Activated naive CD4-positive, alpha-beta T cell treated with anti-CD3 and anti-CD28 coated beads for 36 hours (primary cell): ENCODE measurements around the gene POLE. TPM values are rescaled to one million over a fixed set of nuclear protein-coding genes. Genes with fewer than 3 reads are reported as not detected.

Experiments
- CTCF ChIA-PET: fragments of 350-600 bp; sonication (Branson Sonifier 250); formaldehyde crosslinking; loops from one replicate; lab custom pipeline; 2021; ENCODE audit warnings: antibody characterized with exemption; lab: Charles Lee
- DNase-seq: peaks from one replicate; pipeline ENCODE4 v3.0.0-alpha.2; 2020
- H3K27ac Mint-ChIP-seq: one replicate; pipeline ENCODE4 v1.8.0; 2021; ENCODE audit warnings: mild to moderate bottlenecking, mixed read lengths
- H3K27me3 Mint-ChIP-seq: one replicate; pipeline ENCODE4 v1.8.0; 2021; ENCODE audit warnings: low read depth, mixed read lengths
- H3K36me3 Mint-ChIP-seq: one replicate; pipeline ENCODE4 v1.8.0; 2021; ENCODE audit warnings: low read depth, mixed read lengths
- H3K4me1 Mint-ChIP-seq: one replicate; pipeline ENCODE4 v1.8.0; 2021; ENCODE audit warnings: low read depth, mixed read lengths
- H3K4me3 Mint-ChIP-seq: one replicate; pipeline ENCODE4 v1.8.0; 2021; ENCODE audit warnings: mild to moderate bottlenecking, moderate library complexity, mixed read lengths
- H3K9me3 Mint-ChIP-seq: one replicate; pipeline ENCODE4 v1.8.0; 2021; ENCODE audit warnings: mixed read lengths
- intact Hi-C: fragments of 100-400 bp; cut with micrococcal nuclease; formaldehyde crosslinking; loops from one replicate; pipeline ENCODE4 v1.15.1; 2023
- total RNA-seq, 2 experiments: library from RNA; stranded (reverse); gene quantifications; one replicate each; pipeline ENCODE4 v1.2.3, GENCODE V29; 2021

Gene POLE
- total RNA-seq, 2 experiments from 2014 or later: 118 to 121 TPM

DNA sequence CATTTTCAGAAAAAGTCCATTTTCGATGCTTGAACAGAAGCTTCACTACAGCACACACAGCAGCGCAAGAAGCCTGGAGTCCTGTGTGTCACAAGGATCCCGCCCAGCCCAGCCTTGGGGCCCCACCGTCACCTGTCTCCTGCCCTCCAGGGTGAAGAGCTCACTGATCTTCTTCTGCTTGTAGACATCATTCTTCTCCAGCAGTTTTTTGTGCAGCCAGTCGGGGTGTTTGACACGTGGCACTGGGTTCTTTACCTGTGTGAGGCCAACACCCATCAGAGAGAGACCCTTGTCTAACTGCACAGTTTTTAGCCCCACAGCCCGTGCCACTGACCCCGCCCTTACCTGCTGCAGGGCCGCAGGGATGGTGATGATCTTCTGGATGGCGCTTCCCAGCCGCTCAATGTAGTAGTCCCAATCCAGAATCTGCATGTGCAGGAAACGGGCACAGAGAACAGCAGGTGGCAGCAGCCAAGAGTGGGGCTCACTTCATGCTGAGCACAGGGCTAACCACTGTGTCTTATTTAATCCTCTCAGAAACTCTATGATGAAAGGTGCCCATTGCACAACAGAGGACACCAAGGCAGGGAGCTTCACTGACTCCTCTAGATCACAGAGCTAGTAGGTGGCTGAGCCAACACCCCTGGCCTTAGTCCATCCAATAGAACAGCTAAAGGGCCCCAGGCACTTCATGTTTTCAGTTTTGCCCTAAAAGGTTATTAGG, 30.0 kb downstream of the POLE start:
- Mint-ChIP-seq H3K4me1 (peaks cover 14% of the 10 kb centered on the region), H3K9me3 (no peaks in the 10 kb centered on the region), H3K36me3 (peaks cover 63% of the 10 kb centered on the region), H3K4me3 (no peak overlapping the region), H3K27me3 (no peaks in the 10 kb centered on the region), H3K27ac (no peak overlapping the region)
- CTCF ChIA-PET: interaction anchor here (1.5 to 2.5 kb wide), 2 partner anchors 12 to 19 kb away, joined by 3 to 7 read pairs; no protein-coding TSS in a partner anchor
- intact Hi-C loops: no loop called here
- no peak for DNase-seq

DNA sequence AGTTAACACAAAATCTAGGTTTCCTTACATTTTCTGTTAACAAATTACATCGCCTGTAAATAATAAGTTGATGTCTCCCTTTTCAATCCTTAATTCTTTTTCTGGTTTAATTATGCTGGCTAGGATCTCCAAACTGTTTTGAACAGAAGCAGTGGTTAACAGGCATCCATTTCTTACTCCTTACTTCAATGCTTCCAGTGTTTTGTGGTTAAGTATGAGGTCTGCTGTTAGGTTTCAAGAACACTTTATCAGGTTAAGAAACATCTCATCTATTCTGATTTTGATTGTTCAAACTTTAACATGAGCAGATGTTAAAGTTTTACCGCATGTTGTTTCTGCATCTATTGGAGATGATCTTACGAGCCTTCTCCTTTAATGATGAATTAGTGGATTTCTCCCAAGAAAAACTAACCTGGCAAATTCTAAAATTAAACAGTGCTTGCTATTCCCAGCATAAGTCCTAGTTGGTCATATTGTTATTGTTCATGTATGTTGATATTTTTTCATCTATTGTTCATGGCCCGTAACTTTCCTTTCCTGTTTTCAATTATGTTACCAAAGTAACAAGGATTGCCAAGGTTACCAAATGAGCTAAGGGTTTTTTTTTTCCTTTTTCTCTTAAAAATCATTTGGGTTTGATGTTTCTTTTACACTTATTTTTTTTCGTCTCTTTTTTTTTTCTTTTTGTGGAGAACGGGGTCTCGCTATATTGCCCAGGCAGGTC, 33.4 kb downstream of the POLE start:
- intact Hi-C loops: no loop called here
- H3K9me3 Mint-ChIP-seq: no peaks in the 10 kb centered on the region

DNA sequence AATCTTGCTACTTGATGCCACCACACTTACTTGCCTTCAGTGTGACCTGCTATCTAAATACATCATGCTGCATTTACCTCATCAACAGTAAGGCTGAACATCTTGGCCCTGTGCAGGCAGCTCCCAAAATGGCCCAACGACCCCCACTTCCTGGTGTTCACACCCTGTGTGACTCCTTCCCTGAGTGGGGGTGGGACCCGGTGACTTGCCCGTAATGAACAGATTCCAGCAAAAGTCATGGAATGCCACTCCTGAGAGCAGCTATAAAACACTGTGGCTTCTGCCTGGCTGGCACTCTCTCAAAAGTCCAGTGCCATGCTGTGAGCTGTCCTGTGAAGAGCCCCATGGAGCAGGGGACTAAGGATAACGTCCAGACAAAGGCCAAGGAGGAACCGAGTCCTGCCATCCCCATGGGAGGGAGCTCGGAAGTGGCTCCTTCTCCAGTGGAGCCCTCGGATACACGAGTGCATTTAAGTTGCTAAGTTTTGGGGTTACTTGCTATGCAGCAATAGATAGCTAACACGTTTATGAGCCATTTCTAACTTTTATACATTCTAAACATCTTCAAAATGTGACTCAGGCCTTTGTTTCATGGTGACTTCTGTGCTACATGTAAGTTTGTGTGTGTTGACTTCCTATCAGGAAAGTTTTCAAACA, 35.6 kb downstream of the POLE start:
- intact Hi-C loops: no loop called here
- Mint-ChIP-seq H3K4me3 (no peak overlapping the region), H3K9me3 (no peaks in the 10 kb centered on the region), H3K36me3 (peaks cover 47% of the 10 kb centered on the region), H3K4me1 (no peaks in the 10 kb centered on the region), H3K27me3 (no peaks in the 10 kb centered on the region), H3K27ac (no peak overlapping the region)
- no peak for DNase-seq
- CTCF ChIA-PET: interaction anchor here (0.6 kb wide), 1 partner anchor 12 kb away, joined by 5 read pairs; no protein-coding TSS in a partner anchor

More for the DNA sequence above, 33.4 kb downstream of the POLE start:
- Mint-ChIP-seq H3K27ac (no peak overlapping the region), H3K27me3 (no peaks in the 10 kb centered on the region), H3K36me3 (peaks cover 51% of the 10 kb centered on the region), H3K4me1 (no peaks in the 10 kb centered on the region), H3K4me3 (no peak overlapping the region)
- no peak for DNase-seq
- CTCF ChIA-PET: no interaction called here

DNA sequence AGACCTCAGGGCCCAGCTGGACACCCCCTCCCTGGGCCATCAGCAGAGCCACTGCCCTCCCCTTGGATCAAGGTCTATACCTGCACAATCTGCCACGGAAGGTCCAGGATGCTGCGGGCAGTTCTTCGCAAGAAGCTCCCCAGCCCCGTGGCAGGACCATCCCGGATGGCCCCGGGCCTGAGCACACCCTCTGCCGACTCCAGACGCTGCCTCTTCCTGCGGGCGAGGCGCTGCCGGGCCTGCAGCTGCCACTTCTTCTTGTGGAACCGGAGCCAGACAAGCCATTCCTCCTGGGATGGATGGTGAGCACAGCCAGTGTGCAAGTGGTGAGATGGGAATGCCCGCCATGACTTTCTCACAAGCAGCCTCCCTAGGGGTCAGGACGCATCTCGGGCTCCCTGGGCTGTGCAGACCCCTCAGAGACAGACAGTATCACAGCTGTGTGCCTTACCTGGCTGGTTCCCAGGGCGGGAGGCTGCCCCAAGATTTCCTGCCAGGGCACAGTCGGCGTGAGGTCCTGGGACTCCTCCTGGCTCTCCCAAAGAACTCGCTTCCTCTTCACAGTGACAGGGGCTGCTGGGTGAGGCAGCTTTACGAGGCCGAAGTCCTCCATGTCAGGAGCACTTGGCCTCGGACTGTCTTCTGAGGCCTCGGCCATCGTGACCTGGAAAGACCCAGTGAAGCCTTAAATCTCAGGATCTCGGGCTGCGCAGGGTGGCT, 37.8 kb downstream of the POLE start:
- Mint-ChIP-seq H3K36me3 (peaks cover 49% of the 10 kb centered on the region), H3K27me3 (no peaks in the 10 kb centered on the region)

DNA sequence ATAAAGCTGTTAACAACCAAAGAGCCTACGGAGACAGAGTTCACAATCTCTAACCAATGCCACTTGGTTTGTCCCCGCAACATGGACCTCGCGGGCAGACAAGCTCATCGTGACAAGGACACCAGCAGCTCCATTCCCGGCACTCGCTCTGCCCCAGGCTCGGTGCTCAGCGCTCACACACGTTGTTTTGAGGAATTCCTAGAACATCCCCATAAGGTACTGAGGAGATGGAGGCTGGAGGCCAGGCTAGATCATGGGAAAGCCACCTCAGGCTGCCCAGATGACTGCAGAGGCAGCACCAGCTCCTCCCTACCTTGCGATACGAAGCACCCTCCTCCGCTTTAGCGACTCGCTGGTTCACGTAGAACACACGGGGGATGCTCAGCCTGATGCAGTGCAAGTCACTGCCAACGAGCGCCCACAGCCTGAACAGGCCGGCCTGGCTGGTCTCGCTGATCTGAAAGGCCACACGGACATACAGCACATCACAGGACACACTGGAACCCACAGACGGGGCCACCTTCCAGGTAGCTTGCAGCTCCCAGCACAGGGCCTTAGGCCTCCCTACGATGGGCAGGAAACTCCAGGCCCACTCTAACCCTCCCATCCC, 38.4 kb downstream of the POLE start:
- DNase-seq: no peak
- intact Hi-C loops: no loop called here
- no peaks in the 10 kb centered on the region for H3K9me3 Mint-ChIP-seq
- H3K4me3 Mint-ChIP-seq: no peak overlapping the region
- no peak overlapping the region for H3K27ac Mint-ChIP-seq
- H3K36me3 Mint-ChIP-seq: peaks cover 47% of the 10 kb centered on the region
- CTCF ChIA-PET: interaction anchor here (1.4 kb wide), 1 partner anchor 12 kb away, joined by 3 read pairs; no protein-coding TSS in a partner anchor
- no peaks in the 10 kb centered on the region for H3K4me1 Mint-ChIP-seq
- no peaks in the 10 kb centered on the region for H3K27me3 Mint-ChIP-seq

More for the DNA sequence above, 37.8 kb downstream of the POLE start:
- intact Hi-C loops: no loop called here
- H3K4me3 Mint-ChIP-seq: no peak overlapping the region
- CTCF ChIA-PET: interaction anchor here (1.4 kb wide), 1 partner anchor 12 kb away, joined by 3 read pairs; no protein-coding TSS in a partner anchor
- H3K4me1 Mint-ChIP-seq: no peaks in the 10 kb centered on the region
- DNase-seq: no peak
- no peak overlapping the region for H3K27ac Mint-ChIP-seq
- no peaks in the 10 kb centered on the region for H3K9me3 Mint-ChIP-seq

DNA sequence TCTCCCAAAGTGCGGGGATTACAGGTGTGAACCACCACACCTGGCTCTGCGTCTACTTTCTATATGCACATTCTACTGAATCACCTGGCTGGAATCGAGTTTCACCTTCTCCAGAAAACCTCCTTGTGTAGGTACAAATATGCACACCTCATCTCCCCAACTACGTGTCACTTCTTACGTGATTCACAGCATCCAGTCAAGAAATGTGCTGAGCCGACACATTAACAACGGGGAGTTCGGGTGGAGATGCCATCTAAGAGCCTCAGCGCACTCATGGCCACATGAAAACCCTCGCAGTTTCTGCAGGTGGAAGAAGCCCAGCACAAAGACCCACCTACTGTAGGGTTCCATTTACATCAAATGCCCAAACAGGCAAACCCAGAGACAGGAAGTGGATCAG, 39.3 kb downstream of the POLE start:
- no peak overlapping the region for H3K27ac Mint-ChIP-seq
- CTCF ChIA-PET: no interaction called here

DNA sequence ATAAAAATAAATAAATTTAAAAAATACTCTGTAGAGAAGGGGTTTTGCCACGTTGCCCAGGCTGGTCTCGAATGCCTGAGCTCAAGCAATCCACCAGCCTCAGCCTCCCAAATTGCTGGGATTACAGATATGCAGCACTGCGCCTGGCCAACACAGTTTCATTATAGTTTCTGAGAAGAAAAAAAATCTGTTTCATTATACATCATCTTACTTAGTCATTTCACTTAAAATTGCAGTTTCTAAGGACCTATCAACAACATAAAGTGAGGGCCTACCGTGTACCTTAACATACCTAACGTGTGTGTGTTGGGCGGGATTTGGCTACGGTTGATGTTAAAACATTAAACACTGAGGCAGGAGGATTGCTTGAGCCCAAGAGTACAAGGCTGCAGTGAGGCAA, 40.3 kb downstream of the POLE start:
- Mint-ChIP-seq H3K36me3 (peaks cover 38% of the 10 kb centered on the region), H3K4me3 (no peak overlapping the region), H3K27me3 (no peaks in the 10 kb centered on the region), H3K4me1 (no peaks in the 10 kb centered on the region), H3K27ac (no peak overlapping the region), H3K9me3 (no peaks in the 10 kb centered on the region)
- no peak for DNase-seq
- intact Hi-C loops: no loop called here
- CTCF ChIA-PET: no interaction called here

More for the DNA sequence above, 39.3 kb downstream of the POLE start:
- H3K4me1 Mint-ChIP-seq: no peaks in the 10 kb centered on the region
- no peak for DNase-seq
- H3K9me3 Mint-ChIP-seq: no peaks in the 10 kb centered on the region
- H3K27me3 Mint-ChIP-seq: no peaks in the 10 kb centered on the region
- intact Hi-C loops: no loop called here
- peaks cover 45% of the 10 kb centered on the region for H3K36me3 Mint-ChIP-seq
- no peak overlapping the region for H3K4me3 Mint-ChIP-seq

DNA sequence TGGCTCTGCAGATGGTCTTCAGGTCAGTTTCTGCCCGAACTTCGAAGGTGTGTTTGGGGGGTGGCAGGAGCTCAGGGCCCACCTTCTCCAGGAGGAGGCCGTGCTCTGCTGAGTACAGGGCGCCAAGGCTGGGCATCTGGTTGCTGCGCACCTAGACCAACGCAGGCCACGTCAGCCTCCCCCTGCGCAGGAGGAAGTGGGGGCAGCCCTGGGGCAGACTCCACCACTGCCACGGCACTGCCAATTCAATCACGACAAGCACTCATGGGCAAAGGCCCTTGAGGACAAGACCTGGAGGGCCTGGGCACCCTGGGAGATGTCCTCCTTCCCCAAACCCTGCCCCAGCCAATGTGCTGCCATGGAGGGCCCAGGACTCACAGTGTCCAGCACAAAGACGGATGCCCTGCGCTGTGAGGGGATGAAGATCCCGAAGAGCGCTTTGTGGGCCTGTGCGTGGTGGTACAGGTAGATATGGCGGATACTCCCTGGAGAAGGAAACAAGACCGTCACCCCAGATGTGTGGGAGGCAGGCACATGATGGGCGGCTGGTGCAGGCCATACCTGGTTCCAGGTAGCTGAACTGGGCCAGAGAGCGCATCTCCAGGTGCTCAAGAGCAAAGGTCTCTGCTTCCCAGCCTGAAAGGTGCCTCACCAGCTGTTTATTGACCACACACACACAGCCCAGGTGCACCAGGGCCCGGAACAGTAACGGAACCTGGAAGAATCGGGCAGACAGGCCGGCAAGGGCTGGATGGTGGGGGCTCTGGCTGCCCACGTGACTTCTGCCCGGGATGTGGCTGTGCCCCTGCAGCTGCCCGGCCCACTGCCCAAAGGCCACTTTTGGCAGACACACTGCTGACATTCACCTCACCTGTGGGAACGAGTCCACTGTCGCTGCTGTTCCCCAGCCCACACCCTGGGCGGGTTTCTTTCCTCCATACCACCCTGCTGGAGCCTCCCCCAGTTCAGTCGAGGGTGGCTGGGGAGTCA, 44.0 kb downstream of the POLE start:
- H3K27ac Mint-ChIP-seq: no peak overlapping the region
- no peak overlapping the region for H3K4me3 Mint-ChIP-seq
- H3K4me1 Mint-ChIP-seq: no peaks in the 10 kb centered on the region
- CTCF ChIA-PET: no interaction called here
- no peak for DNase-seq
- H3K9me3 Mint-ChIP-seq: no peaks in the 10 kb centered on the region
- no peaks in the 10 kb centered on the region for H3K27me3 Mint-ChIP-seq
- H3K36me3 Mint-ChIP-seq: peaks cover 50% of the 10 kb centered on the region
- intact Hi-C loops: no loop called here

DNA sequence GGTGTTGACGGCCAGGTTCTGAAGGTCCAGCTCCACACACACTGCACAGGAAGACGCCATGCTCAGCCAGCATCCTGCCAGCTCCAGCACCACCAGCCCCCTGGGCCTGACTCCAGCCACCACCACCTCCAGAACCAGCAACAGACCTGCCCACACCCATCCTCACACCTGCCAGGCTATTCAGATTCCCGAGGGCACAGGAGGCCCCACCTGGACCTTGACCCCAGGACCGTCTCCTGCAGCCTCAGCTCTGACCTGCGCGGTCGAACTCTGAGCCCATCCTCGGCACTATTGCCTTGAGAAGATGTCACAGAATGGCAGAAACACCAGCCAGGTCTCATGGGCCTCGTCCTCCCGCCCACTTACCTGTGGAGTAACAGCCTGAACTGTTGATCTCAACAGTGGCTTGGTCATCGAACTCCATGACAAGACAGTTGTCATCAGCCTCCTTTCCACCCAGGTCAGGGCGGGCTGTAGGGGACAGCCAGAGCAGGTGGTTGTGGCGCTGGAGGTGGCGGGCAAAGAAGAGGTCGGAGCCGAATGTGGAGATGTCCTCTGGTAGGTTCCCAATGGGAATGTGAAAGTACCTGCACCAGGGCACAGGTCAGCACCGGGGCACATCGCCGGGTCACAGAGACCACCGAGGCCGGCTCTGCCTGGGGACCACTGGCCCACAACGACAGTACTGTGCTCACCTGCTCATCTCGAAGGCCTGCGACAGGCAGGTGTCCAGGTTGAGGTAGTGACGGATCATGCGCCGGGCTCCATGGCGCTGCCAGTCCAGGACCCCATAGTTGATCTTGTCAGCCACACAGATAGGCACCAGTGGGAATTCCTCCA, 45.1 kb downstream of the POLE start:
- CTCF ChIA-PET: no interaction called here
- H3K27ac Mint-ChIP-seq: no peak overlapping the region
- DNase-seq: no peak

DNA sequence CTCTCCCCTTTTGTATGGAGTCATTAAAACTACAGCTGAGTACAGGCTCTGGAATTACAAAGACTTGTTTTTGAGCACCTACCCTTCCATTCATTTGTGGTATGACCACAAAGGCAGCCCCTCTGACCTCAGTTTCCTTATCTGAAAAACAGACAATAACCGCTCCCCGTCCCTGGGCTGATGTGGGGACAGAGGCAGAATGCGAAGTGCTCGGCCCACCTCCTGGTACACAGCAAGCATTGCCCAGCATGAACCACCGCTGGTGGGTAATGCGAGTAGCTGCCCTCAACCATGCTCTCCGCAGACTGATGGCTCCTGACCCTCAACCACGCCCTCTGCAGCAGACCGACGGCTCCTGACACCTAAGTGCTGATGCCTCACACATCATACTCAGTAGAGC, 46.2 kb downstream of the POLE start:
- DNase-seq: no peak
- Mint-ChIP-seq H3K27me3 (no peaks in the 10 kb centered on the region), H3K36me3 (peaks cover 39% of the 10 kb centered on the region), H3K4me1 (no peaks in the 10 kb centered on the region), H3K4me3 (no peak overlapping the region), H3K9me3 (no peaks in the 10 kb centered on the region), H3K27ac (no peak overlapping the region)
- intact Hi-C loops: no loop called here
- CTCF ChIA-PET: no interaction called here

More for the DNA sequence above, 45.1 kb downstream of the POLE start:
- Mint-ChIP-seq H3K9me3 (no peaks in the 10 kb centered on the region), H3K4me1 (no peaks in the 10 kb centered on the region), H3K4me3 (no peak overlapping the region), H3K36me3 (peaks cover 42% of the 10 kb centered on the region), H3K27me3 (no peaks in the 10 kb centered on the region)
- intact Hi-C loops: no loop called here
